ENCODE data around the gene ROBO1.
"Not testable (repeated sequence)": the region's sequence is repeated elsewhere in the genome, so short reads cannot be mapped to it uniquely, and the experiment has no call there.

ROBO1 gene

DNA sequence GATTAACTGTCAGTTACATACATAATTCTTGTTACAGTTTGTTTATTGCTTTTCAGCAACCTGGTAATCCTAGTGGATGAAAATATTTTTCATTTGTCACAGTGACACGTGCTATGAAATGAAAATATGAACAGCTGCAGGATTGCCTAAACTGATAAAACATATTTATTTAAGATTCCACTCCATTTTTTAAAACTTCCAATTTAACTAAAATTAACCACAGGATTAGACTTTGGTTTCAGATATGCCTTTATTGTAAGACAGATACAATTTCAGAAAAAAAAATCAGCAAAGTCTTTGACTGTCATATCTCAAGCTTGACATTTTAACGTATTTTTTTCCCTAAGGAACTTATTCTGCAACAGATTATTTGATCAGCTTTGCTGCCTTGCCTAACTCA, 550.7 kb downstream of the ROBO1 start:
- no peak for DNase-seq

DNA sequence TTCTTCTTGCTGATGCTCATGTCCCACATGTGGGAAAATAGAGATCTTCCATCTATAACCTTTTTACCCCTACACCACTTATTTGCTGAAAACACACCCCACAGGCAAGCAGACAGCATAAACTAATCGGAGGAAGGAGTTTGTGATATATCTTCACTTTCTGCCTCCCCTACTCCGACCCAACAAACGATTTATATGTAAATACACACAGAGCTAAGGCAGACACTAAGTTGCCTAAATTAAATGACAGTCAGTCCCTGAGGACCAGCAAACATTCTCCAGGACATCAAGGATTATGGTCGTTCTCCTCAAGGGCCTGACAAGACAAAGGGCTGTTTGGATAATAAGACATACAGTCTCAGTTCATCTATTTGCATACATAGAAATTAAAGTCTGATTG, 552.5 kb downstream of the ROBO1 start:
- DNase-seq = no peak

DNA sequence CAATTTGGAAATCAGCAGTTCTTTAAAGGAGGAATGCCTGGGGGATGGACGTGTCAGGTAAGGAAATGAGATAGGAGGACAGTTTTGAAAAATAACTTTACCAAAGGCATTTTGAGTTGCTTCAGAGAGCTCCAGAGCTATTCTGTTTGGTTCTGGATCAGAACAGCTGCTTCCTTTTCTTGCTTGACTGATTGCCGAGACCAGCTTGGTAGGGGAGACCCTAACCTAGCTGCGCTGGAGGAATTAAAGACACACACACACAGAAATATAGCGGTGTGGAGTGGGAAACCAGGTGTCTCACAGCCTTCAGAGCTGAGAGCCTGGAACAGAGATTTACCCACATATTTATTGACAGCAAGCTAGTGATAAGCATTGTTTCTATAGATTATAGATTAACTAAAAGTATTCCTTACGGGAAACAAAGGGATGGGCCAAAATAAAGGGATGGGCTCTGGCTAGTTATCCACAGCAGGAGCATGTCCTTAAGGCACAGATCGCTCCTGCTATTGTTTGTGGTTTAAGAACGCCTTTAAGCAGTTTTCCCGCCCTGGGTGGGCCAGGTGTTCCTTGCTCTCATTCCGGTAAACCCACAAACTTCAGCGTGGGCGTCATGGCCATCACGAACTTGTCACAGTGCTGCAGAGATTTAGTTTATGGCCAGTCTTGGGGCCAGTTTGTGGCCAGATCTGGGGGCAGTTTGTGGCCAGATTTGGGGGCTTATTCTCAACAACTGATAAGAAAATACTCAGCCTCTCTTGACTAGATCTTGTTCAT, 556.0 kb downstream of the ROBO1 start:
- no peak for DNase-seq

DNA sequence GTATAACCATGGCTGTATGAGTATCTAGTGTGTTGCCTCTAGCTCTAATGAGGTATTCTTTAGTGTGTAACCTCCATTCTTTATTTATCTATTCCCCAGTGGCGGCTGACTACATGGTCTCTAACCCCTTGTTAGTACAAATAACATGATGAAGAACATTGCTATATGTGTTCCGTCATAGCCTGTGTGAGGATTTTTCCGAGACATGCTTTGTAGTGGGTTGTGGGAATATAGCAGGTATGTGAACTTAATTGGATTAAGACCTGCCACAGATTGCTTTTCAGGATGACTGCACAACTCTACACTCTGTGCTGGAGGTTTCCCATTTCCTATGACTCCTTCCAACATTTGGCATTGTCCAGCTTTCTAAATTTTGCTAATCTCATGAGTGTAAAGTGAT, 563.4 kb downstream of the ROBO1 start:
- no peak for DNase-seq

DNA sequence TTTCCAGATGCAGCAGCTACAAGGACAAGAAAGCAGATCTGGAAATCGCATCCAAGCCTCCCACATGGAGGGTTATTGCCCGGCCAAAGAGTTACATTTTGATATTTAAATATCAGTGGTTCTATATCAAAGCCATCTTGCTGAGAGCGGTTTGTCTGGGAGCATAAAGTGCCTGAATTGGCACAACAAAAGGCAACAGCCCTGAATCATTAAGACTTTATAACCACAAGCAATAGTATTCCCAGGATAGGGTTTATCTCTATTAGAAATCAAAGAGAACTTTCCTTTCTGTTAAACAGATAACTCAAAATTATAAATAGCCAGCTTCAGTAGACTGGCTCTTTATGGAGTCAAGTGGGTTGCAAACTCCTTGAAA, 564.7 kb downstream of the ROBO1 start:
- no peak for DNase-seq

DNA sequence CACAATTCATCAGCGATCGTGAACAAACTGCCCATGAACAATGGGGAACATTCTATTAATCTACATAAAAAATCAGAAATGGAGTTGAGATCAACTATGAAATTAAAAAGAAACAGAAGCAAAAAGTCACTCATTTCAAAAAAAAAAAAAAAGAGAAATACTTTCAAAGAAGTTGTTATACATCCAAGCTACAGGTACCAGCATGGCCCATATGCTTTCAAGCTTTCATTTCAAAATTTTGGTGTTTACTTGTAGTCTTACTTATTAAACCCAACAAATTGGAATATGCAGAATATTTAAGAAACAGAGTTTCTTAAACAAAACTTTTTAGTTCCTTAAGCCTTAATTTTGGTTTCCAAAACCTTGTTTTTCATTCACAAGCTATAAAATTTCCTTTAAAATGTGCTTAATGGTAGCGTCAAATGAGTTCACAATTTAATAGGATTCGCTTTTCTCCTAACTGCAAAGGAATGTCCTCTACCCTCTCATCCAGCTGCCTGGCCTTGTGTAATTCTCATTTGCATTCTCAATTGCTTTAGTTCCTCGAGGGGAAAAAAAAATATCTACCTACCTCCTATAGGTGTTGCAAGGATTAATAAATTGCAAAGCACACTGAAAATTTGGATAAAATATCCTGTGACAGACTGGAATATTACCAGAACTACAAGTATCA, 565.2 kb downstream of the ROBO1 start:
- DNase-seq = no peak

DNA sequence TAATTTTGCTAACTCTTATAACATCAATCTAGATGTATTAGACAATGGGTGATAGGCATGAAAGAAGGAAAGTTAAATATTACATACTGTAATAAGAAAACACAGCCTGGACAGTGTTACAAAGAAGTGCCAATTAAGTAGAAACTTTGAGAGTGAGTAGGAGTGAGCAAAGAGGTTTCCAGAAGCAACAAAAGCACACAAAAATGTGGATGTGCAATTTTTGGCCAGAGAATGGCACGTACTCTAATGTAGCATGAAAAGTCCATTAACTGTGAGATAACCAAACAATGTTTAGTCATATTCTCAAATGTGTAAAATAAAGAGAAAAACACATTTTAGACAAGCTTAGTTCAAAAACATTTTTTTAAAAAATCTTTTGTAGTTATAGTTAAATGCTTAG, 567.3 kb downstream of the ROBO1 start:
- no peak for DNase-seq

DNA sequence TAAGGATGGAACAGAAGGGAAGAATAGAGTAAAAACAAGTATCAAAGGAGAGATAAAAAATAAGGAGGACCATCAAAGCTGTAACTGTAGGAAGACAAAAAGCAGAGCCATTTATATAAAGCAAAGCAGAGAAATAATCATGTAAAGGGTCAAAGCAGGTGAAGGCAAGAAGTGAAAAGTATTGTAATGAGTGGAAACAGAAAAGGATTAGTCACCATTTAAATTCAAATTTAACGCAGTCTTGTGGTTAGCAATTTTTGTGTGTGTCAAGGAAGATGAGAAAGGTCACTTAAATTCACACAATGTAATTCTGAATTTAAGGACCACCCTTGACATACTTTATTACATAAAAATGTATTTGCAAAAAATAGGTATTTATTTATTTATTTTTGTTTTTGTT, 567.8 kb downstream of the ROBO1 start:
- DNase-seq = no peak

DNA sequence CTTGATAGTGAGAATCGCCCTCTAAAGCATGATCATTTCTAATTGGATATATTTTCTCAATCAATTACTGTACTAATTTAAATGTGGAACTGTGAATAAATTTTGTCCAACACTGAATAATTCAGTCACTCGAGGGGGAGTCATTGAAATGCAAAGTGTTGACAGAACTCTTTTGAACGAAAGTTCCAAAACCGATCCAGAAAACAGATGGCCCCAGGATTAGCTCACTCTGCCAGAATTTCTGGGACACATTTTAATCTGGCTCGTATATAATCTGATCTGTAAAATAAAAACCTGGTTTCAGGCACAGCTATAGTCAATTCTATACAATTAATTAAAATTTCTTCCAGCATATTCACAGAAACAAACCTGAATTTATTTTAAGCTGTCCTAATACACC, 580.4 kb downstream of the ROBO1 start:
- no peak for DNase-seq

DNA sequence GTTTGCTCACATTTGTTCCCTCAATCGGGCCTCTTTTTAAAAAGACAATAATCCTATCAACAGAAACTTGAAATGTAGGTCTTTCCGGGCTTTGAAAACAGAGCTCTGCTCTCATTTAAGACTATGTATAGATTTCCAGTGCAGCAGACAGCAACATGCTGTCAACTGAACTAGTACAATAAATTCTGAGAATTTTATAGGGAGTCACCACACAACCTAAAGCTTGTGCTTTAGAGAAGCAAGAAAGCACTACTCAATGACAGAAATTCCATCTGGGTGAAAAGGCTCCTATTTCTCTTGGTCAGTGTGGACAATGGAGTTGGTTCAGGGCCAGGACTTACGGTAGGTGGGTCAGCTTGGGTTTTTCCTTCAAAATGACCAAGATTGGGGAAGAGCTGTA, 583.5 kb downstream of the ROBO1 start:
- no peak for DNase-seq

DNA sequence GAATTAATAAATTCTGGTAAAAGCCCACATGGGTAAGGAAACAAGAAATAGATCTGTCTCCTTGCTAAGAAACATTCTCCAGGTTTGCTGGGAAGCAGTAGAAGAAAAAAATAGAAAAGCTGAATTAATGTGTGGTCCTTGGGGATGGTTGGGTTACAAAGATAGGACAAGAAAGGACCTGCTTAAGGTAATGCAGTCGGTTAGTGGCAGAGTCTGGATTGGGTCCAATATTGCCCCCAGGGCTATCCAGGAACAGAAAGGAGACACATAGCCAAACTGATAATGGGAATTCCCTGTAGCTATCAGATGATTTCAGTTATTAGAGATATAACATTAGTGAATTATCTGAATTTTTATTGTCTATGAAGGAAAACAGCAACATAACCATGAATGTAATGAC, 584.3 kb downstream of the ROBO1 start:
- no peak for DNase-seq

DNA sequence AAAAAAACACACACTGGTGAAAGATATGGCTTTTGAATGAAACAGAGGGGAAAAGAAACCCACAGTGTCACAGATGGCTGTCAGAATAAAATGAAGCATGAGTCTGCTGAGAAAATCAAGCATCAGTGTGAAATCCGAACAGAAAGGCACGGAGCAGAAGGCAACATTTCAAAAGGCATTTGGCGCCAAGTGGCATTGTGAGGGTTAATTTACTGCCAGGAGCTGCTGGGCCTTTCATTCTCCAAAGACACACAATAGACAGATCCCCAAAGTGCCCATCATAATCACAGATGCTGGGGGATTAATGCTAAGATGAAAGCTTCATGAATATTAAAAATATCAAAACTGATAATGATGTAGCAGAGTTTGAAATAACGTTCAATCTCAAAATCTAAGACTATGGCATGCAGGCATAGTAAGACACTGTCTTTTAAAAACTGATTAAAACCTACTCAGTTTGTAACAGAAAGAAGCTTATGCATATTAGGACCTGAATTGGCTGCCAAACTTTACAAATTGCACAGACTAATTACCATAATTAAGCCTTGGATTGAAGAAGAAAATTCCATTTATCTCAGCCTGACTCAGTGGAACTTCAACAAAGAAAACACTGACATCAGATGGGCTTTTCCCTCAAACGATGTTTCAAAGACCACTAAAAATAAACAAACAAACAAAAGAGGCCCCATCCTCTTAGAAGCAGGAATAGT, 589.2 kb downstream of the ROBO1 start:
- DNase-seq = no peak

DNA sequence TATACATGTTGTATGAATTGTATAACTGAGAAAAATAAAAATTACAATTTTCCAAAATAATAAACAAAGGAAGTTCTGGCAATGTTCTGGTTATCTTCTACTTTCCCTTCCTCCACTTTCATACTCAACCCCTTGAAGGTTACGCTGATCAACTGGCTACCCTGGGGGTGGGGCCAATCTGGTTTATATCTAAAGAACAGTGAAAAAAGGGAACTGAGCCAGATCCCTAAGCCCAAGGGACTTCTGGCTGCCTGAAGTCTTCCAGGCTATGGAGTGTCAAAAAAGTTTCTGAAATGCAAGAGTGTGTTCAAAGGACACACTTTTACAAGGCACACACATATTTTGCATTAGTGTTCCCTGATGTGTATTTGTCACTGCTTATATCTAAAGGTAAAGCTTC, 591.9 kb downstream of the ROBO1 start:
- no peak for DNase-seq

DNA sequence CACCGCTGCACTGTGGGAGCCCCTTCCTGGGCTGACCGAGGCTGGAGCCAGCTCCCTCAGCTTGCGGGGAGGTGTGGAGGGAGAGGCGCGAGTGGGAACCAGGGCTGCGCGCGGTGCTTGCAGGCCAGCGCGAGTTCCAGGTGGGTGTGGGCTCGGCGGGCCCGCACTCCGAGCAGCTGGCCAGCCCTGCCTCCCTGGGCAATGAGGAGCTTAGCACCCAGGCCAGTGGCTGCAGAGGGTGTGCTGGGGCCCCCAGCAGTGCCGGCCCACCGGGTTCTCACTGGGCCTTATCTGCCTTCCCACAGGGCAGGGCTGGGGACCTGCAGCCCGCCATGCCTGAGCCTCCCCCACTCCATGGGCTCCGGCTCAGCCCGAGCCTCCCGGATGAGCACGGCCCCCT, 594.5 kb downstream of the ROBO1 start:
- DNase-seq = not testable (repeated sequence)

DNA sequence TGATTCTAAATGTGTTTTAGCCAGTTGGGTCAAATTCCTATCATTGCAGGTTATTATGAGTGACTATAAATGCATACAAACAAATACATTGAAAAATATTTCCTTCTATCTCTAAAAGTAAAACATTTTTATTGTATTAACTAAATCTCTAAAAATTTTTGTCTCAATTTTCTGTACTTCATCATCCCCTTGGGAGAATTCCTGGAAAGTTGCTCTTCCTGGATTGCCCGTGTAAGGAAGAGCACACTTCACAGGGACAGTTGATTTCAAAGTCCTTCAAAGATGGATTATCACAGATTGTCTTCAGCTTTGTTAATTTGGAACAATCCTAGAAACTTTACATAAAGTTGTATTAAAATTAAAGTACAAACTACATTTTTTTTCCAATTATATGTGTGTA, 595.6 kb downstream of the ROBO1 start:
- no peak for DNase-seq

DNA sequence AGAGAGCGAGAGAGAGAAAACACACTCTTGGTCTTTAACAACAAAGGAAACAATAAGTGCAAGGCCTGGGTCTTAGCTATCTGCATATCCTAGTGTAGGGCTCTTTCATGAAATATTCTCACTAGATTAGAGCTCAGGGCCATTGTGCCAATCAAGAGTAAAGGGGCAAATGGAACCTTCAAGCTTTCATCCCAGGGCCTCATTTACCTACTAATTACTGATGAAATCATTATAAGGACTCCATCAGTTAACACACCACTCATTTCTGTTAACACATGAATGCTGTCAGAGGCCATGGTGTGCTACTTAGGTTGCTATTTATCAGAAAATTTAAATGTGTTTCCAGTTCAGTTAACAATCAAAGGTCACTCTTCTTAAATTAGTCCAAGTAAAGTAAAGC, 597.8 kb downstream of the ROBO1 start:
- DNase-seq = no peak

DNA sequence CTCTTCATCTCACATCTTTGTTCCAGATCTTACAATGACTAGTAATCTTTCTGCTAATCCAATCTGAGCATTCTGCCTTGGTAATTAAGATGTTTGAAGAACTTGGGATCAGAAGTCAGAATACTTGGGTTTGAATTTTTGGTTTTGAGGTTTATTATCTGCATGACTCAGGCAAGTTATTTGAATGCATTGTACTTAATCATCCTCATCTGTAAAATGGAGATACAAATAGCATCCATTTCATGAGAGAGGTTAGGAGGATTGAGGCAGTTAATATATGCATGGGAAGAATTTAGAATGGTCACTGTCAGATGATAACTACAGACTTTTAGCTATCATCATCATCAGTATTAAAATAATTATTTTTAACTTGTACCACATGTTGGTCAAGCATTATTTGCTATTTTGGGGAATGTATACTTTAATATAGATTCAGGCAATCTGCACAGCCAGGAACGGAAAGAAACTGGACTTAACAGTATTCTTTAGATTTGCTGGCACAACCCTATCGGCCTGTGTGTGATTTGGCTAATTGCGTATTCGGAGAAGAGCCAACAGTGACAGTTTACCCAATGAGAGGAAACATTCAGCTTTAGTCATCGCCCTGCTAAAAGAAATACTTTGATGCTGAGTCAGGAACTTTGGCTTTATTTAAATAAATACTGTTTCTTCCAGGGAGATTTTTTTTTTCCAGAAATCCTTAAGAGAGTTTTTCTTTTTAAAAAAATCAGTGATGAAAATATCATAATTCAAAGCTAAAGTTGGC, 600.0 kb downstream of the ROBO1 start:
- no peak for DNase-seq

DNA sequence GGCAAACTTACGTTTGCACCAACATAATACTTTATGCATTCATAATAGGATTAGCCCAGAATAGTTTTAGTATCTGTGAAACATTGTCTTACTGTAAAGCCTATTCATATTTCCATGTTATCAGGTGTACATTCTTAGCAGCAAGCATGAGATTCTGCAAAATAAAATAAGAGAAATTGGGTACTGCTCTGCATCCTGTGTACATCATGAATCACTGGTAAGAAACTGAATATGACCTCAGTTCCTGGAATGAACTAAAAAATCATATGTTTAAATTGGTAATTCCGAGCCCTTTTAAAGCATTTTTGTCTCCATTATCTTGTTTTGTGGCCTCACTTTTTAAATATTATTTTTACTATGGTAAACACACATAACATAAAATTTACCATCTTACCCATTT, 605.1 kb downstream of the ROBO1 start:
- DNase-seq = no peak

DNA sequence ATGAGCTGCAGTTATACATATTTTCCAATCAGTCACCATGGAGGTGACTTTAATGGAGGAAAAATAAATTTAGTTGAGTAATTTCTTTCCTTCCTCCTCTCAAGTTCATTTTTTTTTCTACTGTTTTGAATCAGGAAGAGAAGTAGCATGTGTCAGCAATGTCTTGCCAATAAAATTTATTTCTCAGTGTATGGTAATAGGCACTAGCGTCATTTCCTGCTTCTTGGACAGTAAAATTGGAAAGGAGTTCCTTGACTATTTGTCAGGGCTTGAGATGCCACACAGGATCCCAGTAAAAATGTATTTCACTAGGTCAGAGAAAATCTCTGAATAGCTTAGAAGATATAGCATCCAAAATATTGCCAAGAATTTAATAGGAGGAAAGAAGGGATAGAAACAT, 605.9 kb downstream of the ROBO1 start:
- no peak for DNase-seq

DNA sequence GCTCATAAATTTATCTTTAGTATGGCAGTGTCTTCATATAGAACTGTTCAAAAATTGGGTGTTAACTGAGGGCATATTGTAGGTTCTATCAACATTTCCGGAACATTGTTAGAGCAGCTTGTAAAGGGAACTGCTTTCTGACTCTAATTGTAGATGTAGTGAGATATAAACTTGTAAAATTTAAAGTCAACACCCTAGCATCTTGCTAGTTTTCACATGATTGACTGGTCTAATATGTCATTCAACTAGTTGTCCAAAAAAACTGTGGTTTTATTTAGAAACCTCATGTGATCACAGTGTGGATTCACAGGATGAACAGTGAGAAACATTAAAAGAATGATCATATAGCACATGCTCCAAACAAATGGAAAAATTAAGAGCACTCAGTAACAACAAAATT, 607.4 kb downstream of the ROBO1 start:
- no peak for DNase-seq

DNA sequence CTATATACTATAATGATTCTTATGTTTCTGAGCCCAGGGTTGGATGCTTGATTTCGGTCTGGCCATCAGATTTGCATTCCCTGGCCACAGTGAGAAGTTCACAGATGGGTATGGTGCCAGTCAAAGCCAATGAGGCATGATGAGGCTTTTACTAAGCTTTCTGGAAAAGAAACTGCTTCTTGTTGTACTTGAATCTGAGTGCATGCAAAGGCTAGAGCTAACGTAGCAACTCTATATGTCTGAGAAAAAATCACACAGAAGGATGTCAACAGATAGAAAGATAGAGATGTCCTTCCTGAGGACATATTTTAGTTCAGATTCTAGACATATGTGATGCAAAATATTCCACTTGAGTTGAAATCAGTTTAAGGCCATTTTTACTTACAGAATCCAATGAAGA, 608.1 kb downstream of the ROBO1 start:
- no peak for DNase-seq

DNA sequence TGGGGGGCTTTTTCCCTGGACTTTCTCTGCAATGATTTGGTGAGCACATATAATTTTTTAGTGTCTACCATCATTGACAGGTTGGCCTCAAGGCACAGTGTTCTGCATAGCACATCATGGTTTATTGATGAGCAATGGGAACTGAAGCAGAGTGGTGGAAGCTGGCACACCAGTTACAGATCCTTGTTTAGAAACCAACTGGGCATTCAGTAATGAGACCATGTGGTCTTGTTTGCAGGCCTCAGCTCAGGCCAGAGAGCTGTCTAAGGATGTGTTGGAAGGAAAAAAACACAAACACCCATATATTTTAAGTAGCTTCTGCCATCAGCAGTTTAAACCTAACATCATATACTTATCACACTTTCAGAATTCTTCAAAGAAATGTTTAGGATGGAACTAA, 610.6 kb downstream of the ROBO1 start:
- no peak for DNase-seq

DNA sequence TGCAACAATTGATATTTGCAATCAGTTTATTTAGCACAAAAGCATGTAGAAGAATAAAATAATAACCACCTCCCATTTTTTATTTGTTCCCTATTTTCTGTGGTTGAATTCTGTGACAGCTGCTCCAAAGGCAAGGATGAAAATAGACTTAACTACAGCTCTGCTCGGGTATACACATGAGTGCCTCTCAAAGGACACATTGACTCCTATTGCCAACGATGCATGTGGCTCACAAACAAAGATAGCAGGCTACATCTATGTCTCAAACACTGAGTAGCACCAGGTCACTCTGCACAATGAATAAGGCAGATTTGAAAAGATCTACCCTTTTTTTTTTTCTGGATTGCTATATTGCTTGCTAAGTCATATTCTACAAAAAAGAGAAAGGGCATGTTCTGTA, 612.9 kb downstream of the ROBO1 start:
- DNase-seq = no peak

All from T-helper 1 cell (primary cell).